DOHH2 (cell line): ENCODE data around the gene RBM44.
A peak's percentile ranks its signal among the peaks of the same experiment; 100 is the strongest.

ENCODE experiments used
- H3F3A ChIP-seq: fragments of 200-600 bp; sonication (generic), shearing (Covaris generic); 2 replicates; pipeline ENCODE4 v1.6.0; 2016; ENCODE audit warnings: antibody characterized with exemption, mild to moderate bottlenecking; ENCODE audit not compliant: control insufficient read depth, insufficient read depth
- H3K27ac ChIP-seq: fragments of 200-600 bp; sonication (generic); 2 replicates; pipeline ENCODE4 v1.5.1; 2014; ENCODE audit warnings: low read depth, mild to moderate bottlenecking, low read length, moderate library complexity
- H3K27me3 ChIP-seq: fragments of 200-600 bp; sonication (generic); 2 replicates; pipeline ENCODE4 v1.6.1; 2014; ENCODE audit warnings: mild to moderate bottlenecking, low read length, mixed read lengths; ENCODE audit not compliant: control insufficient read depth
- H3K36me3 ChIP-seq: fragments of 200-600 bp; sonication (generic); 2 replicates; pipeline ENCODE4 v1.6.1; 2014; ENCODE audit warnings: mild to moderate bottlenecking, low read length, moderate library complexity, mixed read lengths; ENCODE audit not compliant: control insufficient read depth
- H3K4me1 ChIP-seq: fragments of 200-600 bp; sonication (generic); 2 replicates; pipeline ENCODE4 v1.6.1; 2014; ENCODE audit warnings: mild to moderate bottlenecking, low read length, mixed read lengths; ENCODE audit not compliant: control insufficient read depth
- H3K4me2 ChIP-seq: fragments of 200-600 bp; sonication (generic); 2 replicates; pipeline ENCODE4 v1.6.0; 2014; ENCODE audit warnings: mild to moderate bottlenecking, low read length, moderate library complexity
- H3K4me3 ChIP-seq: fragments of 200-600 bp; sonication (generic); 2 replicates; pipeline ENCODE4 v1.5.1; 2014; ENCODE audit warnings: mild to moderate bottlenecking, low read length, mixed read lengths
- H3K79me2 ChIP-seq: fragments of 200-600 bp; sonication (generic); 2 replicates; pipeline ENCODE4 v1.6.1; 2014; ENCODE audit warnings: mild to moderate bottlenecking, low read length, mixed read lengths; ENCODE audit not compliant: control insufficient read depth
- H3K9me2 ChIP-seq: fragments of 200-600 bp; sonication (generic); replicated peaks from 2 replicates; pipeline ENCODE4 v1.6.1; 2014; ENCODE audit warnings: mild to moderate bottlenecking, low read length, mixed read lengths; ENCODE audit not compliant: control insufficient read depth
- H3K9me3 ChIP-seq: fragments of 200-600 bp; sonication (generic); 2 replicates; pipeline ENCODE4 v1.6.1; 2014; ENCODE audit warnings: antibody characterized with exemption, low read length, mixed read lengths; ENCODE audit not compliant: control insufficient read depth, insufficient read depth
- H4K20me1 ChIP-seq: fragments of 200-600 bp; sonication (generic); 2 replicates; pipeline ENCODE4 v1.6.0; 2014; ENCODE audit warnings: low read depth, mild to moderate bottlenecking, antibody characterized with exemption, low read length, moderate library complexity; ENCODE audit not compliant: control insufficient read depth, insufficient read depth
- EZH2phosphoT487 ChIP-seq: fragments of 200-600 bp; sonication (generic); IDR thresholded peaks from 2 replicates; pipeline ENCODE4 v1.6.1; 2017; ENCODE audit warnings: borderline replicate concordance, mild to moderate bottlenecking, antibody characterized with exemption, low read length, moderate library complexity, mixed read lengths
- TF ChIP-seq, protein P1 (sequence below): fragments of 200-600 bp; sonication (generic); IDR thresholded peaks from one replicate; pipeline ENCODE4 v1.5.1; 2014; ENCODE audit warnings: antibody characterized with exemption, mild to moderate bottlenecking, low read depth, low read length; ENCODE audit not compliant: poor library complexity, severe bottlenecking

The RBM44 gene

GRCh38 chr2:237864940-237865622 lies 66.5 kb downstream of the RBM44 start:
- no peaks in the 10 kb centered on the region for H3K4me1 ChIP-seq

GRCh38 chr2:237865623-237866041 lies 67.1 kb downstream of the RBM44 start:
- no peaks in the 10 kb centered on the region for H3K79me2 ChIP-seq
- TF ChIP-seq EZH2phosphoT487, result no peak
- TF ChIP-seq, protein P1, sequence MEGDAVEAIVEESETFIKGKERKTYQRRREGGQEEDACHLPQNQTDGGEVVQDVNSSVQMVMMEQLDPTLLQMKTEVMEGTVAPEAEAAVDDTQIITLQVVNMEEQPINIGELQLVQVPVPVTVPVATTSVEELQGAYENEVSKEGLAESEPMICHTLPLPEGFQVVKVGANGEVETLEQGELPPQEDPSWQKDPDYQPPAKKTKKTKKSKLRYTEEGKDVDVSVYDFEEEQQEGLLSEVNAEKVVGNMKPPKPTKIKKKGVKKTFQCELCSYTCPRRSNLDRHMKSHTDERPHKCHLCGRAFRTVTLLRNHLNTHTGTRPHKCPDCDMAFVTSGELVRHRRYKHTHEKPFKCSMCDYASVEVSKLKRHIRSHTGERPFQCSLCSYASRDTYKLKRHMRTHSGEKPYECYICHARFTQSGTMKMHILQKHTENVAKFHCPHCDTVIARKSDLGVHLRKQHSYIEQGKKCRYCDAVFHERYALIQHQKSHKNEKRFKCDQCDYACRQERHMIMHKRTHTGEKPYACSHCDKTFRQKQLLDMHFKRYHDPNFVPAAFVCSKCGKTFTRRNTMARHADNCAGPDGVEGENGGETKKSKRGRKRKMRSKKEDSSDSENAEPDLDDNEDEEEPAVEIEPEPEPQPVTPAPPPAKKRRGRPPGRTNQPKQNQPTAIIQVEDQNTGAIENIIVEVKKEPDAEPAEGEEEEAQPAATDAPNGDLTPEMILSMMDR, result peak; percentile 13
- H4K20me1 ChIP-seq, result no peaks in the 10 kb centered on the region
- H3K36me3 ChIP-seq, result no peaks in the 10 kb centered on the region
- H3K27me3 ChIP-seq, result peaks cover 10% of the 10 kb centered on the region
- H3K4me2 ChIP-seq, result no peak overlapping the region
- no peak overlapping the region for H3K27ac ChIP-seq
- H3K9me3 ChIP-seq, result no peaks in the 10 kb centered on the region
- 0 out of 2 replicates have a peak, but pooled peaks cover 3% of the 10 kb centered on the region for H3F3A ChIP-seq
- no peak overlapping the region for H3K4me3 ChIP-seq
- no peaks in the 10 kb centered on the region for H3K4me1 ChIP-seq
- no peaks in the 10 kb centered on the region for H3K9me2 ChIP-seq

More at GRCh38 chr2:237864940-237865622, 66.5 kb downstream of the RBM44 start:
- TF ChIP-seq, protein P1, result no peak
- no peak for TF ChIP-seq EZH2phosphoT487
- H3K27me3 ChIP-seq, result peaks cover 16% of the 10 kb centered on the region
- H3K4me3 ChIP-seq, result no peak overlapping the region
- H3K36me3 ChIP-seq, result no peaks in the 10 kb centered on the region
- H3F3A ChIP-seq, result 0 out of 2 replicates have a peak, but pooled peaks cover 3% of the 10 kb centered on the region
- no peaks in the 10 kb centered on the region for H4K20me1 ChIP-seq
- H3K4me2 ChIP-seq, result no peak overlapping the region
- H3K9me2 ChIP-seq, result no peaks in the 10 kb centered on the region
- H3K9me3 ChIP-seq, result no peaks in the 10 kb centered on the region
- no peaks in the 10 kb centered on the region for H3K79me2 ChIP-seq
- H3K27ac ChIP-seq, result no peak overlapping the region

- Histone ChIP-seq H3F3A (0 out of 2 replicates have a peak, but pooled peaks cover under 1% of the 10 kb centered on the region), H3K9me3 (no peaks in the 10 kb centered on the region), H3K27me3 (peaks cover 5% of the 10 kb centered on the region; the same call in 1 of the 2 replicates), H3K4me1 (peaks cover under 1% of the 10 kb centered on the region; the same call in 1 of the 2 replicates), H3K79me2 (no peaks in the 10 kb centered on the region), H4K20me1 (no peaks in the 10 kb centered on the region), H3K27ac (no peak overlapping the region), H3K4me2 (no peak overlapping the region), H3K9me2 (no peaks in the 10 kb centered on the region), H3K36me3 (no peaks in the 10 kb centered on the region), H3K4me3 (no peak overlapping the region)
- TF ChIP-seq, protein P1, result no peak
- TF ChIP-seq EZH2phosphoT487, result no peak
Measured at GRCh38 chr2:237866101-237866621, 67.6 kb downstream of the RBM44 start.
